ENCODE measurements around the gene MIPEP.

GRCh38 chr13:23844132-23844531, 45.1 kb downstream of the MIPEP start:
- TF ChIP-seq, protein P1, sequence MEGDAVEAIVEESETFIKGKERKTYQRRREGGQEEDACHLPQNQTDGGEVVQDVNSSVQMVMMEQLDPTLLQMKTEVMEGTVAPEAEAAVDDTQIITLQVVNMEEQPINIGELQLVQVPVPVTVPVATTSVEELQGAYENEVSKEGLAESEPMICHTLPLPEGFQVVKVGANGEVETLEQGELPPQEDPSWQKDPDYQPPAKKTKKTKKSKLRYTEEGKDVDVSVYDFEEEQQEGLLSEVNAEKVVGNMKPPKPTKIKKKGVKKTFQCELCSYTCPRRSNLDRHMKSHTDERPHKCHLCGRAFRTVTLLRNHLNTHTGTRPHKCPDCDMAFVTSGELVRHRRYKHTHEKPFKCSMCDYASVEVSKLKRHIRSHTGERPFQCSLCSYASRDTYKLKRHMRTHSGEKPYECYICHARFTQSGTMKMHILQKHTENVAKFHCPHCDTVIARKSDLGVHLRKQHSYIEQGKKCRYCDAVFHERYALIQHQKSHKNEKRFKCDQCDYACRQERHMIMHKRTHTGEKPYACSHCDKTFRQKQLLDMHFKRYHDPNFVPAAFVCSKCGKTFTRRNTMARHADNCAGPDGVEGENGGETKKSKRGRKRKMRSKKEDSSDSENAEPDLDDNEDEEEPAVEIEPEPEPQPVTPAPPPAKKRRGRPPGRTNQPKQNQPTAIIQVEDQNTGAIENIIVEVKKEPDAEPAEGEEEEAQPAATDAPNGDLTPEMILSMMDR (IDR thresholded peaks at IDR 0.05 in 2 of 3, conservative IDR thresholded peaks at IDR 0.05 in 1 of 3; ENCODE audit: control insufficient read depth in 2 of 3, extremely low read depth in 1 of 3, insufficient read depth in 1 of 3, low read depth in 3 of 3, low read length in 3 of 3), result no peak
- no peak for TF ChIP-seq EZH2 (IDR thresholded peaks at IDR 0.05; ENCODE audit: borderline replicate concordance, control insufficient read depth, low read depth, low read length)
- TF ChIP-seq MYC (IDR thresholded peaks at IDR 0.05; ENCODE audit: insufficient read depth, insufficient read length, insufficient replicate concordance, low read length, severe bottlenecking), result no peak
- TF ChIP-seq RELA (IDR thresholded peaks at IDR 0.05; ENCODE audit: borderline replicate concordance, partially characterized antibody), result no peak
- no peak for TF ChIP-seq CBX5 (IDR thresholded peaks at IDR 0.05; ENCODE audit: low read depth)

Data from GM12878 (cell line).